HG02840 (cell line): ENCODE measurements around the gene PSTPIP1.

Source experiments
- ATAC-seq: cut with Tn5 transposase; IDR thresholded peaks from one replicate; pipeline ENCODE4 v1.9.1; 2021; ENCODE audit warnings: mild to moderate bottlenecking, moderate library complexity, moderate number of reproducible peaks; ENCODE audit not compliant: unreplicated experiment, low FRiP score

Gene PSTPIP1

GRCh38 chr15:76998663-76999285 lies 3.8 kb downstream of the PSTPIP1 start:
- ATAC-seq, result no peak

- ATAC-seq, result no peak
Observed at GRCh38 chr15:76999996-77000395, 5.1 kb downstream of the PSTPIP1 start.

GRCh38 chr15:77001351-77001750 lies 6.4 kb downstream of the PSTPIP1 start:
- no peak for ATAC-seq

GRCh38 chr15:77001966-77002365 lies 7.0 kb downstream of the PSTPIP1 start:
- no peak for ATAC-seq

DNA sequence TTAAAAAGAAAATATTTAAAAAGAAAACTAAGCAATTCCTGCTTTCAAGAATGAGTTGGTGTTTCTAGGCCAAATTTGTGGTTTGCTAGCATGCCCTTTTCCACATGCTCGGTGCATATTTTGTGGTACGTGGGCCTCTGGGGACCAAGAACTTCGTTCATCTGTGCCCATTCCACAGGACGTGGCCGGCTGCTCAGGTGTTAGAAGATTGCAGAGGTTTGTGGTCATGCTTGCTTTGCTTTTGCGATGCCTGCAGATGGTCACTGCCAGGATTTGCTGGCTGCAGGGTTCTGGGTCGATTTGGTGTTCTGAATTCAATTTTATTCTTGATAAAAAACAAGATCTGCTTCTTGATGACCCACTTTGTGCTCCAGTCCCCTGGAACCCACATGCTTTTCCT lies 7.5 kb downstream of the PSTPIP1 start:
- no peak for ATAC-seq

- peak; percentile 68 for ATAC-seq
Observed at GRCh38 chr15:77002954-77003912, 8.3 kb downstream of the PSTPIP1 start.

DNA sequence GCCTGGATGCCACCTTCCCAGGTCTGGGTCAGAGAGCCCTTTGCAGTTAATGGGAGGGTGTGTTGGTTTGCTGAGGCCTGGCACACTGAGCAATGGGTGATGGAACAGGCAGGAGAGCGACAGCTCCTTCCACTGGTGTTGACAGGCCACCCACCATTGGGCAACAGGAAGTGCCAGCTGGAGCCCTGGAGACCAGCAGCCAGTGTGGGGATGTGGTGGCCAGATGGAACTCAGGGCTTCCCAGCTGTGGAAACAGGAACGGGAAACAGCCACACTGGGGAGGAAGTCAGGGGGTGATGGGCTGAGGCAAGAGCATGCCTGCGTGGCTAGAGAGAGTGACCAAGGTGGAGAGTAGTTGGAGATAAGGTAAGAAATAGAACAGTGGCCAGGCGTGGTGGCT lies 9.3 kb downstream of the PSTPIP1 start:
- no peak for ATAC-seq

GRCh38 chr15:77009176-77009575 lies 14.2 kb downstream of the PSTPIP1 start:
- ATAC-seq, result no peak

- no peak for ATAC-seq
Observed at GRCh38 chr15:77009646-77010311, 14.9 kb downstream of the PSTPIP1 start.

DNA sequence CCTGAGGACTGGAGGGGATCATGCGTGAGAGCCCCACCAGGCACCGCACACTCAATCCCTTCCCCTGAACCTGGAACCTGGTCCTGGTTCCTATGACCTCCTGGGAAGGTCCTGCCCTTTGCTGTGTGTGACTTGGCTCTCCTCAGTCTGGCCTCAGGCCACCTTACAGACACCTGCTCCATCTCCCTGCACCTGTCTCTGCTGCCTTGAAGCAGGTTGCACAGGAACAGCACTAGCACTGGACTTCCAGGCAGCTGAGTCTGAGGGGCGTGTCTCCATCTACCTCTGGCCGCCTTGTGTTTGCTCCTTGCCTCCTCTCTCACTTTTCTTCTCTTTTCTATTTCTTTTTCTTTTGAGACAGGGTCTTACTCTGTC lies 15.4 kb downstream of the PSTPIP1 start:
- no peak for ATAC-seq

- ATAC-seq, result no peak
Observed at GRCh38 chr15:77010857-77011256, 15.9 kb downstream of the PSTPIP1 start.

- ATAC-seq, result no peak
Observed at GRCh38 chr15:77012117-77012712, 17.3 kb downstream of the PSTPIP1 start.

DNA sequence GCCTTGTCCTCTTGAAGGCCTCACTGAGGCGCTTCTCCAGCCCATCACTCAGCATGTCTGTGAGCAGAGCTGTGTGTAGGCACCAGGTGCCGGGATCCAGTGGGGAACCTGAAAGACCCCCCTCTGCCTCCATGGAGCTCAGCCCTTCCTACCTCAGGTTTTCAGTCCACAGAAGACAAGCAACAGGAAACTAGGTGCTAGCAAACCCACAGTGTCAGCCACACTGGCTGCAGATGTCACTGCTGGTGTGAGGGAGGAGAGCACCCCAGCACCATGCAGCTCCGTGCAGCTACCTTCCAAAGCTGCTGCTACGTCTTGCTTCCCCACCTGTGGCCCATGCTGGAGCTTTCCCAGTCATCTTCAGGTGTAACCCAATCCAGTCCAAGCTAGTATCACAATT lies 17.9 kb downstream of the PSTPIP1 start:
- no peak for ATAC-seq

GRCh38 chr15:77013776-77014131 lies 18.8 kb downstream of the PSTPIP1 start:
- ATAC-seq, result no peak

DNA sequence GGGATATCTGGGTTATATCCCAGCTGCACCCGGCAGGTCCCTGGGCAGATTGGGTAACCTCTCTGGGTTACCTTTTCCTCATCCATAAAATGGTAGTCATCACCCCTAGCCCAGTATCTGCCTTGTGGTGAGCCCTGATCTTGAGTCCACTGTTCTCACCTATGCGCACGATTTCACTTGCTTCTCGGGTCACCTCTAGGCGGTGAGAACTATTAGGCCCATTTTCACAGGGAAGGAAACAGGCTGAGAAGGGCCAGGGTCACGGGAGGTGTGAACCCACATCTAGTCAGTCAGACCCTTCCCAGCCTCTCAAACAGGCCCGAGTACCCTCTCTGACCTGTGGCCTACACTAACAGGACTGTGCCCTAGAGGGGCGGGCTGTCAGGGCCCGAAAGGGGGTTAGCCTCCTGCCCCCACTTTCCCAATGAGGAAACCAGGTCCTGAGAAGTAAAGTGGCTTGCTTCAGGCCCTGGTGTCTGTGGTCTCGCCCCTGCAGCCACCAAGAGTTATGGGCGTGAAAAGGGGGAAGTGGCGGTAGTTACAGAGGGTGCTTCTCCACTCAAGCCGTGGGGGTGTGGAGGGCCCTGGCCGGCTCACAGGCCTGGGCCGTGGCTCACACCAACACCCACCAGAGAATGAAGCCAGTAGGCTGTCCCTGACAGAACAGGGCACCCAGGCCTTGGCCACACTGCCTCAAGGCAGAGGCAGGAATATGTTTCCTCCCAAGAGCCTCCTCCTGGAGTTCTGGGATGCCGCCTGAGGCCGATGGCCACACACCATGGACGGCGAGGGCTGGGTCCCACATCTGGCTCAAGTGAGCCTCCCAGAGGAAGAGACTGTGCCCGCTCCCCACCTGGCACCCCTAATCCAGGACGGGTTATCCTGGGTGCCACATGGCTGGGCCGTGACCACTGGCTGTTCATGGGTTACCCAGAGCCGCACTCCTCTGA lies 19.5 kb downstream of the PSTPIP1 start:
- no peak for ATAC-seq

DNA sequence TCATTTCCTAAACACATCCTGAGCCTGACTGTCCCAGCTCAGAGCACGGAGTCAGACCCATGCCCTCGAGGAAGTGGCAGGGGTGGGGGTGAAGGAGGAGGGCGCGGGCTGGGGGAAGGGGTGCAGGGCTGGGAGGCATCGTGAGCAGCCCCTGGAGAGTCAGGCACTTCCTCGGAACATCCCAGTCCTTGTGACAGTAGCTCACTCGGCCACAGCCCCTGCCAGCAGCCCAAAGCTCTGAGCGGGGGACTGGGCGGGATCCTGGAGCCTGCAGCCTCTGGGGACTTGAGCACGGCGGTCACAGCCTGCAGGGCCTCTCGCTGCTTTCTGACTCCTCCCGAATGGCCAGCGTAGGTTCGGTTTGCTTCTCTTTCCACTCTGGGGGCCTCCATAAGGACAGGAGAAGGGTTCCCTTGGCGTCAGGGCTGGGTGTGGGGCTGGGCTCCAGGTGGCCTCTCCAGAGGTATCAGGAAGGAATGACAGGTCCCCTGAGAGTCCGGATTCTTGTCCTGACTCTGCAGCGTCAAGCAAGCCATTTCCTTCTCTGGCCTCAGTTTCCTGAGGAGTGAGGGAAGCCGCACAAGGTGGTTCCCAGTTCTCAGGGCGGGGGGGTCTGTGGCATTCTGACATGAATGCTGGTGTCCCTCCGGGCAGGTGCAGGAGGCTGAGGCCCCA lies 20.9 kb downstream of the PSTPIP1 start:
- no peak for ATAC-seq

DNA sequence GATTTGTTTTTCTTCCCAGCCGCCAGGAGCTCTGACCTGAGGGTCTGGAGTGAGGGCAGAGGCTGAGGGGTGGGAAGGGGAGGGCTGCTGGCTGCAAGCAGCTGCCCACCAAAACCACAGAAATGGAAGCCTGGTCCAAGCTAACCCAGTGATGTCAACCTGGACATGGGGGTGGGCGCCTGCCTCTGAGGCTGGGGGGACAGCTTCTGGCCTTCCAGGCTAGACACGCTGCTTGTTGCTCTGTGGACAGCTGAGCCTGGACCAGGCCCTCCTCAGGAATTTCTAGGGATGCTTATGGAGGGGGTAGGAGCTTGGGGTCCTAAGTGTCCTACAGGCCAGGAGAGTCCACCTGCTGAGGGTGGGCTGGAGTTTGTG lies 21.4 kb downstream of the PSTPIP1 start:
- no peak for ATAC-seq

- ATAC-seq, result no peak
Observed at GRCh38 chr15:77017091-77017660, 22.2 kb downstream of the PSTPIP1 start.
